HFFc6 (cell line): ENCODE results near the gene AFAP1. TPM values are rescaled to one million over a fixed set of nuclear protein-coding genes. Genes with fewer than 3 reads are reported as not detected.
A peak's percentile ranks its signal among the peaks of the same experiment; 100 is the strongest.

Experiments used
- DNase-seq: peaks from one replicate; pipeline ENCODE4 v3.0.0-alpha.2; 2018
- H3K27ac Mint-ChIP-seq: 2 replicates; pipeline ENCODE4 v1.8.0; 2020; ENCODE audit warnings: mild to moderate bottlenecking, mixed read lengths
- H3K27me3 Mint-ChIP-seq: 2 replicates; pipeline ENCODE4 v1.8.0; 2021; ENCODE audit warnings: mild to moderate bottlenecking, moderate library complexity, mixed read lengths; ENCODE audit not compliant: insufficient read depth
- H3K36me3 Mint-ChIP-seq: 2 replicates; pipeline ENCODE4 v1.8.0; 2021; ENCODE audit warnings: low read depth, mixed read lengths
- H3K4me1 Mint-ChIP-seq: 2 replicates; pipeline ENCODE4 v1.8.0; 2020; ENCODE audit warnings: low read depth, mixed read lengths
- H3K4me3 Mint-ChIP-seq: 2 replicates; pipeline ENCODE4 v1.8.0; 2020; ENCODE audit warnings: mild to moderate bottlenecking, moderate library complexity, mixed read lengths
- H3K9me3 Mint-ChIP-seq: 2 replicates; pipeline ENCODE4 v1.8.0; 2020; ENCODE audit warnings: mild to moderate bottlenecking, mixed read lengths
- CTCF ChIP-seq: fragments of 200-600 bp; sonication (generic); IDR thresholded peaks from 2 replicates; pipeline ENCODE4 v1.5.0; 2021; ENCODE audit warnings: antibody characterized with exemption, mild to moderate bottlenecking
- total RNA-seq, 6 experiments: library from RNA; stranded (reverse); fragmentation: NEBNext Ultra II Directional; extraction: Animal tissue kit (Norgen Biotek cat#: 25700); gene quantifications; 2 replicates in 1 of 6; 3 replicates in 5 of 6; pipeline ENCODE4 v1.2.3, GENCODE V29; 2021

The AFAP1 gene
- total RNA-seq, 6 experiments from 2014 or later, result 99.7 to 116 (median 107) TPM

- Mint-ChIP-seq H3K36me3 (peaks cover 83% of the 10 kb centered on the region), H3K4me3 (no peak overlapping the region), H3K27me3 (peaks cover 24% of the 10 kb centered on the region), H3K4me1 (peaks cover 83% of the 10 kb centered on the region), H3K27ac (peak overlapping the region; percentile 90), H3K9me3 (no peaks in the 10 kb centered on the region)
- TF ChIP-seq CTCF, result no peak
- DNase-seq, result no peak
Observed at GRCh38 chr4:7854697-7855370, 84.8 kb downstream of the AFAP1 start.

DNA sequence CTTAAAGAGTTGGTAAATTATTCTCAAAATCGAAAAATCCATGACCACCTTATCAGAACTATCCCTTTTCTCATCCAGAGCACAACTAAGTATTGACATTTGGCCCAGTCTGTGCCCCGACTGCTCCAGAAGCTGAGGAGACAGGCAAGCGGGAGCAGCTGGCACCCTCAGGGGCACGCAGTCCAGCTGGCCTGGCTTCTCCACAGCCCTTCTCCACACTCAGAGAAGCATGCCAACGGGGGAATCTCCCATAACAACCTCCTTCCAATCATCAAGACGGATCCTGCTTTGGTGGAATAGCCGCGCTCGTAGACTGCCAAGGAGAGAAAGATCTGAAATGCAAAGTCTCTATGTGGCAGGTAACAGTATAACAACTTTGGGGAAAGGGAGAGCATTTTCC, 85.4 kb downstream of the AFAP1 start:
- DNase-seq, result no peak
- Mint-ChIP-seq H3K27me3 (peaks cover 28% of the 10 kb centered on the region), H3K9me3 (no peaks in the 10 kb centered on the region), H3K27ac (peak overlapping the region; percentile 90), H3K36me3 (peaks cover 85% of the 10 kb centered on the region), H3K4me3 (peak overlapping the region; percentile 32; the same call in 1 of the 2 replicates), H3K4me1 (peaks cover 83% of the 10 kb centered on the region)
- TF ChIP-seq CTCF, result no peak

GRCh38 chr4:7853271-7853670, 86.4 kb downstream of the AFAP1 start:
- peak overlapping the region; percentile 39 for H3K27ac Mint-ChIP-seq

GRCh38 chr4:7852568-7853185, 87.0 kb downstream of the AFAP1 start:
- Mint-ChIP-seq H3K4me3 (no peak overlapping the region), H3K36me3 (peaks cover 92% of the 10 kb centered on the region), H3K4me1 (peaks cover 82% of the 10 kb centered on the region), H3K9me3 (peaks cover 4% of the 10 kb centered on the region; the same call in 1 of the 2 replicates), H3K27ac (peak overlapping the region; percentile 52), H3K27me3 (peaks cover 30% of the 10 kb centered on the region)
- TF ChIP-seq CTCF, result no peak
- no peak for DNase-seq

More at GRCh38 chr4:7853271-7853670, 86.4 kb downstream of the AFAP1 start:
- H3K36me3 Mint-ChIP-seq, result peaks cover 88% of the 10 kb centered on the region
- H3K9me3 Mint-ChIP-seq, result no peaks in the 10 kb centered on the region
- DNase-seq, result no peak
- no peak overlapping the region; the same call in 1 of the 2 replicates for H3K4me3 Mint-ChIP-seq
- H3K27me3 Mint-ChIP-seq, result peaks cover 27% of the 10 kb centered on the region
- H3K4me1 Mint-ChIP-seq, result peaks cover 83% of the 10 kb centered on the region
- TF ChIP-seq CTCF, result no peak

DNA sequence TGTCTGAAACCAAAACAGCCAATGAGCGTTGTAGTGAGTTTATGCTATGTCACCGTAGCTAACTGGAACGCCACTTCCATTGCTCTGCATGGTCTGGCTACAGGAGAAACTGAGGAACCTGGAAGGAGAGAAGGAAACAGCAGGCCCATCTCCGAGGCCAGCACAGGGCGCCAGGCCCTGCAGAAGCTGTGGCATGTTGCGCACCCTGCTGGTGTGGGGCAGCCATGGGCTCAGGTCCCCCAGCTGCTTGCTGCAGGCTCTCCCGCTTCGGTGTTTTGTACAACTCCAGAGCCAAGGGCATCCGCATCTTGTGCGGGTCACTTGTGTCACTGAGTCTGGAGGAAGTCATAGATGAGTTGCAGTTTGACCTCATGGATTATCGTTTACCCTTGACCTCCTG, 89.2 kb downstream of the AFAP1 start:
- Mint-ChIP-seq H3K4me3 (no peak overlapping the region), H3K9me3 (peaks cover 14% of the 10 kb centered on the region), H3K27ac (peak overlapping the region; percentile 65; the same call in 1 of the 2 replicates), H3K27me3 (peaks cover 26% of the 10 kb centered on the region), H3K4me1 (peaks cover 82% of the 10 kb centered on the region), H3K36me3 (peaks cover 98% of the 10 kb centered on the region)
- DNase-seq, result no peak
- TF ChIP-seq CTCF, result peak; percentile 32
